Pons (tissue), 1 donor: Measurements from ENCODE around the gene BTRC.
A peak's percentile ranks its signal among the peaks of the same experiment; 100 is the strongest.

Source experiments
- DNase-seq: peaks from one replicate; pipeline ENCODE4 v3.0.0-alpha.2; 2016; ENCODE audit warnings: low spot score

BTRC gene

DNA sequence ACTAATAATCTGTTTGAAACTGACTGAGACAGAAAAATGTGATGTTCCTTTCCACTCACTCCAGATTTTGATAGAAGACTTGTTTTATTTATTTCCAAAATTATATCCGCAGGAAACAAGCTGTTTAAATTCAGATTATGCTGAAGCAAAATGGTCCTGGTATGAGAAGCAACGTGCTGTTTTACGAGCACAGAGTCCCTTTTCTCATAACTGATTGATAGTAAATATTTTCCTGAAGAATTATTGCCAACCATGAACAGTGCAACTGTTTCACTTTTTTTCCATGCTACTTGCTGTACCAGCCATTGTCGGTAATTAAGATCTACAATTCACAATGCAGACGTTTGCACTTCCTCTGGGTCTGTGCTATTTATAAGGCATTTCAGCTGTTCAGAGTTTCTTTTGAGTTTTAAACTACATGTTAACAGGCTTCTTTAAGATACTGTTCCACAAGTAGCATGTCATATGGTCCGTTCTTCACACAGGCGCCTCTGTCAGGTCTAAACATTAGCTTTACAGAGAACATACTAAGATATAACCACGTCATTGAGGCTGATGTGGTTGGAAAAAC, 130.3 kb downstream of the BTRC start:
- DNase-seq = peak; percentile 60

GRCh38 chr10:101485207-101485606, 131.2 kb downstream of the BTRC start:
- peak; percentile 40 for DNase-seq

GRCh38 chr10:101485681-101486554, 132.0 kb downstream of the BTRC start:
- peak; percentile 78 for DNase-seq

DNA sequence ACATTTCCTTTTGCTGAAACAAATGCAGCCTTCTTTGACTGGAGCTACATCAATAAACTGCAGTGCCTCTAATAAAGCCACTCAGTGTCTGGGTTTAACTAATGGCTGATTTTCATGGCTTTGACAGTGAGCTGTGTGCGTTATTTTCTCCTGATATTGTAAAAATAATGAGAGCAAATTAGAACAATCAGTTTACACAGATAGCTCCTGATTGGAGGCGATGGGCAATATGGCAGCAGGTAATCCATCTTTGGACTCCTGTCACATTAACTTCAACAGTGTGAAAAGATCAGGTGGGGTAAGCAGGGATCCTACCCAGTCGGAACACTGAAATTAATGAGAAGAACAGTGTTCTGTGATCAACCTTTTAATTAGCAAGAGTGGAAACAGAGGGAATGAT, 133.4 kb downstream of the BTRC start:
- peak; percentile 68 for DNase-seq

- DNase-seq = no peak
These were observed 135.4 kb downstream of the BTRC start for GRCh38 chr10:101489355-101489754.

DNA sequence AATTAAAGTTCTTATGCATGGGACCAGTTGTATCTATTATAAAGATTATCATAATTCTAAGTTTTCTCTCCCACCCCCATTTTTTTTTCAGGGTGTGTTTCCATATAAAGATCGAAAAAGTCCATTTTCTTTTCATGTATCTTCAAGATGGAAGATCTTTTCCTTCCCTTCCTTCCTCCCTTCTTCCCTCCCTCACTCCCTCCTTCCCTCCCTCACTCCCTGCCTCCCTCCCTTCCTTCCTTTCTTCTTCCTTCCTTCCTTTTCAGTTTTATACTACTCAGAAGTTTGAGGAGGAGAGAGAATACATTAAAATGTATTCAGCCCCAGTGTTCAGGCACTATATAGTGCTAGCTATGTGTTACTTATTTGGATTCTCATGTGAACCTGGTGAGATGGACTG, 136.1 kb downstream of the BTRC start:
- DNase-seq = no peak

DNA sequence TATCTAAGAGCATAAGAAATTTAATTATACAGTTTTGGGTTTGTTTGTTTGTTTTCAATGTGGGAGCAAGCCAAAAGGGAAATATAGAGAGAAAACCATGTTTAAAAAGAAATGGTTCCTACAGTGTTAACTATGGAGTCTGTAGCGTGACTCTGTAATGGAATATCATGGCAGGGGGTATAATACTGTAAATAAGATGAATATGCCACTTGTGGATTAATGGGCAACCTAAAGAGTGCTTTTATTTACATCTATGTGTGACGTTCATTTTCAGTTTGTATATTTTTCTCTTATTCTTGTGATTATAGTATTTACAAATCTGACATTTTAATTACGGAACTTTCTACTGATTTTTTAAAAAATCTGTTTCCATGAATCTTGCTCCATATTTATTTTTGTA, 138.2 kb downstream of the BTRC start:
- no peak for DNase-seq

DNA sequence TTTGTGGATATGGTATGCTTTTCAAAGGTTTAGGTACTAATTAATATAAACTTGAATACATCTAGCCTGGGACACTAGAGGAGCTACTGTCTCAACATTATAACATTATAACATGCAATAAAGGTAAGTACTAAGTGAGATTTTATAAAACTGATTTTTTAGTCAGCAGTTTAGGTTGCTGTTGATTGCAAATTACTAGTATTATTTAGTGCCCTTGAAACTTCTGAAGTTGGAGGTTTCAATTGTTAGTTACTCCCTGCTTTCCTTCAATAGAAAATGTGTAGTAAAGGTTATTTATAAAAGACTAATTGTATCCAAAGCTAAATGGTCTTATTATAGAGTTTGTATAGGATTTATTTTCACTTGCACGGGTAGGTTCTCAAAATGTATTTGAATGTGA, 138.8 kb downstream of the BTRC start:
- no peak for DNase-seq

DNA sequence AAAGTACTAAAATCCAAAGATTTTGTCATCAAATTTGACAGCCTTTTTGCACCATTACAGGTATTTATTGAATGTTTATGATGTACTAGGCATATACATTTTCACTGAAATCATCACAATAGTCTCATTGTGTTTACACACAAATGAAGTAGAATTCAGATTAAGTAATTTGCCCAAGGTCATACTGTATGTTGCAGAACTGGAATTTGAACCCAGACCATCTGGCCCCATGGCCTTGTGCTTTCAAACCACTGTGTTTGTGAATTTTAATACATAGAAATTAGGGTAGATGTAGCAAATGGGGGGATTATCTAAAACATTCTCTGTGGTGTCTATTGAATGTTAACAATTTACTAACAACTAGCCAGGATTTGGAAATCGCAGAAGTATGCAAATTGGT, 139.3 kb downstream of the BTRC start:
- DNase-seq = no peak

DNA sequence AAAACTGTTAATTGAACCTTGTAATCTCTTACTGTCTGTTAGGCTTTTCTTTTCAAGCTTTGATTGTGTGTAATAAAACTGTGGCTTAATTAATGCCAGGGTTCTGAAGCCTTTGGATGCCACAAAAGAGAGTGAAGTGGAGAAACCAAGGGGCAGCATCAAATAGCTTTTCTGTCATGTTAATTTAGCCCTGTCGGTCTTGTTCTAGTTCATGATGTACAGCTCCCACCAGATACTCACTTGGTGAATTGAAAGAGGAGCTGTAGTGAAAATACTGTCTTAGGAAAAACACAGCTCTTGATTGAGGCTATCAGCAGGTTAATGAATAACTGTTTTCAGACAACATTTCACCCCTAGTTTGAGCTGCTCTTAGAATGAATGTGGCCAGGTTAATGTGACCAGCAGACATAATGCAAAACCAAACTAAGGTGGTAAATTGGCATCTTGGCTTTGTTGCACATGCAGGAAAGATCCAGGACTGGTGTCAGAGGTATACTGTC, 139.9 kb downstream of the BTRC start:
- no peak for DNase-seq

DNA sequence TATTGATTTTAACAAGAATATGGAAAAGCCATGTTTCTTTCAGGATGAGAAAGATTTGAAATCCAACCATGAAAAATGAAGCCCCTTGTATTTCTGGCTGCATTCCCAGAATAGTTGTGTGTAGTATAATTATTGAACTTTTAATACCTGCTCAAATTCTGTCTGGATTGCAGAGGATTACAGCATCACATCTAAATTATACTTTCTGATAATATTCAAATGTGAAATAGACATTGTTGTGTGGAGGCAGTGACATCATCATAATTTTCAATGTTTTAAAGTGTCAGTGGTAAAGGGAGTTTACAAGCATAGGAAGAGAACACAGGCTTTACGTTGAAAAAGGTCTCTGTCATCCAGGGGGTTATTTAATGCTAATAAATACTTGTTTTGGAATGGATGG, 140.7 kb downstream of the BTRC start:
- no peak for DNase-seq

GRCh38 chr10:101495324-101495925, 141.5 kb downstream of the BTRC start:
- peak; percentile 55 for DNase-seq

DNA sequence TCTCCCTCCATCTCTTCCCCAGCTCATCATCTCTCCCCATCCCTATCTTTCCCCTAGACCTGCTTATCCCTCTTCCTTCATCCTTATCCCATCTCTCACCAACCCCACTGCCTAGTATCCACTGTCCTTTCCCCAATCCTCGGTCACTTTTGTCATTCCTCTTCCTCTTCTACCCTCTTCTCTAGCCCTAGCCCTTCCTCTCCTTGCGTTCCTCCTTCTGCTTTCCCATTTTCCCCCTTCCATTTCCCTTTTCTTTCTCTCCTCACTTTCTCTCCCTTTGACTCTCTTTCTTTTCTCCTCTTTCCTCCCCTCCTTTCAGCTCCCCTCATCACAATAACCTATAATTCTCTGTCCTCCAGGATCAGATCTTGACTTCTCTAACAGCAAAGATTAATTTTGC, 150.5 kb downstream of the BTRC start:
- no peak for DNase-seq

DNA sequence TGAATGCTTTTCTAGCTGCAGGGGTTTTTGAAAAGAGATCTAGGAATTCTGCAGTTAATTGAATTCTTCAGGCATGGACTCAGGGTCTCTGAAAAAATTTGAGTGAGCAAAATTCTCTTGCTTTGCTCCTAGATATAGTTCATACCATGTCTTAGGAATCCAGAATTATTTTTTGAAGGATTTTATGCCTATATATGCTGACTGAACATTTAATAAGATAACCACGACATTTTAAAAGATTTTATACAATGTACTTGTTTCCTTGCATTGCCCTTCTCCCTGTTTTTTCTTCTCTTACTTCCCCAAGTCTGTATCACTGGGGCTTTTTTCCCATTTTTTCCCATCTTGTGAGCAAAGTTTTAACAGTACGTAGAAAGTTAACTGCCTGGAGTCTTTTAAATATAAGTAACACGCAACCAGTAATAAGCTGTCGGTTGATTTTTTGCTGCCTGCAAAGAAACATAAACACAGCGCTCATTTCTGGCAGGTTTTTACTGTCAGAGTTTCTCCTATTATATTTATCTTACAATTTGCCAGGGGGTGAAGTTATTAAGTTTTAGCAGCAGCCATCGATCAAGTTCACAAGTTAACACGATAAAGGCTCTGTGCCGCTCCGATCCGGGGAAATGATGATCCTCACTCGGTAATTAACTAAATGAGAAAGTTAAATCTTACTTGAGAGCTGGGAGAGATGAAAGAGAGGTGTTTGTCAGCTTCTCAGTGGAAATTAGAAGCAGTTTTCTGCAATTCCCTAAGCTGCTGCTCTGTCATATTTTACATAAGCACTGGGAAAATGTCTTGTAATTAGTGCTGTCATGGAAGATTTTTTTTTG, 153.1 kb downstream of the BTRC start:
- DNase-seq = no peak

GRCh38 chr10:101507828-101508227, 153.9 kb downstream of the BTRC start:
- no peak for DNase-seq

GRCh38 chr10:101511938-101512337, 158.0 kb downstream of the BTRC start:
- DNase-seq = no peak

GRCh38 chr10:101512738-101513137, 158.8 kb downstream of the BTRC start:
- no peak for DNase-seq

DNA sequence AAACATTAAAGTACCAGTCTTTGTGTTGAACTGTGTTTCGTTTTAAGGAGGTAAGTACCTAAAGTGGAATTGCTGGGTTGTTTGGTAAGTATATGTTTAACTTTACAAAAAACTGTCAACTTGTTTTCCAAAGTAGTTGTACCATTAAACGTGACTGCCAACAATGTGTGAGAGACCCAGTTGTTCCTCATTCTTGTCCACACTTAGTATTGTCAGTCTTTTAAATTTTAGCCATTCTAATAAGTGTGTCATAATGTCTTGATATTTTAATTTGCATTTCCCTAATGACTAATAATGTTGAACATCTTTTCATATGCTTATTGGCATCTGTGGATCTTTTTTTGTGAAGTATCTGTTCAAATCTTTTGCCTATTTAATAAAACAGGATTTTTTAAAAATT, 159.8 kb downstream of the BTRC start:
- DNase-seq = no peak

DNA sequence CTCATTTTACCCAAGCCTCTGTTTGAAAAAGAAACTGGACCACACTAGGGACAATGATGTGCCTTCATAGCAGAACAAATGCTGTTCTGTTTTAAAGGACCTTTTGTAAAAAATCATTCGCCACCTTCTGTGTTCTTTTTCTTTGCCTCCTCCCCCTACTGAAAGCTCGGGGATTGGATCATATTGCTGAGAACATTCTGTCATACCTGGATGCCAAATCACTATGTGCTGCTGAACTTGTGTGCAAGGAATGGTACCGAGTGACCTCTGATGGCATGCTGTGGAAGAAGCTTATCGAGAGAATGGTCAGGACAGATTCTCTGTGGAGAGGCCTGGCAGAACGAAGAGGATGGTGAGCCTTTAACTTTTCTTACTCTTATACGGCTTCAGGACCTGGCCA, 171.9 kb downstream of the BTRC start:
- DNase-seq = peak; percentile 82

DNA sequence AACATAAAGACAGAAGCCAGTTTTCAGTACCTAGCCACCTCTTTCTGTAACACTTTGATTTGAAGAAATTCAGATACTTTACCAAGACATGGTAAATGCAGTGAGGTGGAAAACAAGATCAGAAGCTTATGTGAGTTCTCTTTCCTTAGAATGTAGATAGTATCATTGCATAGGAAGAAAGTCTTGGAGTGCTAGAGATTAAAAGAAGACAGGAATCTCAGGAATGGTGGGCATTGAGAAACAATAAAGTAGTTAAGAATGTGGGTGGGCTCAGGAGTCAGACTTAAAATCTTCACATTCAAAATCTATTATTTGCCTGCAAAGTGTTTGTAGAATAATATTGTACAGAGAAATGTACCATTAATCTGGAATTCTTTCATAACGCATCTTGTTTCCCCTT, 175.2 kb downstream of the BTRC start:
- DNase-seq = no peak

DNA sequence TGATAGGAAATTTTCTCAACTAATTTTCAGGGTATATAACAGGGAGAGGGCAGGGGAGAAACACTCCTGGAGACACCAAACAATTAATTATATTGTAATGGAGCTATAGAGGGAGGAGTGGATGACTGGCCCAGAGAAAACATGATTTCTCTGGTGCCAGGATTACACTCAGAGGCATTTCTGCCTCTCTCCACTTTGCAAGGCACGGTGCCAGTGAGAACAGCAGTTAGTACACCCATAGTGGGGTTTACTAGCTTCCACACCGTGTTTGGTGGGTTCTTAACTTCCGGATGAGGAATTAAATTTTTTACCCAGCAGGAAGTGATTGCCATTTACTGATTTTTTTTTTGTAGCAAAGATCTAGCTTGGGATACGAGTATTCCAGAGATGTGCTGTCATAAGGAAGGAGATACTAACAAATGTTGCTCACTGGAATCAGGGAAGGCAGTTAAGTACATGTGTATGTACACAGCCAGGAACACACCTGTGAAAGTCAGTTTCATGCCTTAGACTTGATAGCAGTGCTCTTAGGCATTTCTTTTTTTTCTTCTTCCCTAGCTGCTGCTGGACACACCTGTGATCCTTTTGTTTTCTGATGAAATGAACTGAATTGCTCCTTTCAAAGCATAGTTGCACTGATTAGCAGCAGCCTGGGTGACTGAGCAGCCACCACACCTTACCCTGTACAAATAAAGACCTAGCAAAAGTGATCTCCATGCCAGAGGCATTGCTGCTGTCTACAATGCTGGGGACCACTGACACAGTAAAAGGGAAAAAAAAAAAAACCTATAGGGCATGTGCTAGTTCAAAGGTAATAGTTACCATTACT, 176.0 kb downstream of the BTRC start:
- peak; percentile 53 for DNase-seq
